GM18873 (cell line): ENCODE data around the gene SLC14A1.
"Not testable (repeated sequence)": the region's sequence is repeated elsewhere in the genome, so short reads cannot be mapped to it uniquely, and the experiment has no call there.

Experiments
- ATAC-seq: cut with Tn5 transposase; IDR thresholded peaks from one replicate; pipeline ENCODE4 v1.9.1; 2021; ENCODE audit warnings: mild to moderate bottlenecking, moderate library complexity, moderate number of reproducible peaks; ENCODE audit not compliant: unreplicated experiment, low FRiP score

SLC14A1 gene

DNA sequence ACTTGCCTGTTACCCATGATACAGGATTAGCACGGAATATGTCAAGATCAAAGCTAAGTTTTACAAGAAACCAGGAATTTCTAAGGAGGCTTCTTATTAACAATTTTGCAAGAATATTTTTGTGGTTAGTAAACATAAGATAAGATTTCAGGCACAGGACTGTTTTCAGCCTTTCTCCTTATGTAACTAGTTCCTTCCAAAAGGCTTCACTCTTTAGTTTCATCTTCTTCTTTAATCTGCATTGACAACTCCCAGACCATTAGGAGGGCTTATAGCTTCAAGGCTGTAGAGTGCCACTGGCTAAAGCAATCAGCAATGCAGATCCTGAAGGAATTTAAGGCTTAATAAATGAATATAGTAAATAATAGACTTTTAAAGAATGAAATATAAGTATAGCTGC, 29.3 kb downstream of the SLC14A1 start:
- ATAC-seq = no peak

DNA sequence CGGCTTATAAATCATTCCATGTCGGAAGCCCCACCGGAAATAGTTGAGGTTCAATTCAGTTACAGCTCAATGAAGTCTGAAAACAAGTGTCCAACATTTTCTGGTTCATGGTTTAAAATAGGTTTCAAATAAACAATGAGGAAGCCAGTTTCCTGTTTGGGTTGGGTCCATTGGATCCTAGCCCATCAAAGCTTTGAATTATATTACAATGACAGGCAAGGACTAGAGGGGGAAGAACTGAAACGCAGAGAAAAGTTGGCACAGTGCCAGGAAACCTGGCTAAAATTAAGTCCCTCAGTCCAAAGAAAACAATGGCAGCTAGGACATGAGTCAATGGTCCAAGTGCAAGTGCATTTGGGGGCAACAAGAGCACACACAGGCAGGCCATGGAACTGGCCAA, 32.0 kb downstream of the SLC14A1 start:
- no peak for ATAC-seq

DNA sequence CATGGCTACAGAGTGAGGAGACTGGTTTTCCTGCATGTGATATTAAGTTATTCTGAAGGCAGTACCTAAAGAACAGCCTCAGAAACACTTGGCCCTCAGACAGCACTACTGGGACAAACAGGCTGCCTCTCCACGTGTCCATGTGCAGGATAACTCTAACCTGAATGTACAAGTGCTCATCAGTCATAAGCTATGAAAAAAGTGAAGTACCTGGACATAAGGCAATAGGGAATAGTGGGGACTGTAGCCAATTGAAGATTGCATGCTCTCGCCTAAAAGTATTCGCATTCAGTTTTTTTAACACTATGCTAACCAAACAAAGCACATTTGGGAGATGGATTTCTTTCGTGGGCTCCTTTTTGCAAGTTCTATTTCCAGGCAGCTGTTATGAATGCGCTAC, 33.0 kb downstream of the SLC14A1 start:
- no peak for ATAC-seq

DNA sequence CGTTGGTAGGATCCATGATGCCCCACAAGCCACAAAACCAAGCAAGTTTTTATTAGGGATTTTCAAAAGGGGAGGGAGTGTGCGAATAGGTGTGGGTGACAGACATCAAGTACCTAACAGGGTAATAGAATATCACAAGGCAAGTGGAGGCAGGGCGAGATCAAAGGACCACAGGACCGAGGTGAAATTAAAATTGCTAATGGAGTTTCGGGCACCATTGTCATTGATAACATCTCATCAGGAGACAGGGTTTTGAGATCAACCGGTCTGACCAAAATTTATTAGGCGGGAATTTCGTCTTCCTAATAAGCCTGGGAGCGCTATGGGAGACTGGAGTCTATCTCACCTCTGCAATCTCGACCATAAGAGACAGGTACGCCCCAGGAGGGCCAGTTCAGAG, 33.7 kb downstream of the SLC14A1 start:
- not testable (repeated sequence) for ATAC-seq

DNA sequence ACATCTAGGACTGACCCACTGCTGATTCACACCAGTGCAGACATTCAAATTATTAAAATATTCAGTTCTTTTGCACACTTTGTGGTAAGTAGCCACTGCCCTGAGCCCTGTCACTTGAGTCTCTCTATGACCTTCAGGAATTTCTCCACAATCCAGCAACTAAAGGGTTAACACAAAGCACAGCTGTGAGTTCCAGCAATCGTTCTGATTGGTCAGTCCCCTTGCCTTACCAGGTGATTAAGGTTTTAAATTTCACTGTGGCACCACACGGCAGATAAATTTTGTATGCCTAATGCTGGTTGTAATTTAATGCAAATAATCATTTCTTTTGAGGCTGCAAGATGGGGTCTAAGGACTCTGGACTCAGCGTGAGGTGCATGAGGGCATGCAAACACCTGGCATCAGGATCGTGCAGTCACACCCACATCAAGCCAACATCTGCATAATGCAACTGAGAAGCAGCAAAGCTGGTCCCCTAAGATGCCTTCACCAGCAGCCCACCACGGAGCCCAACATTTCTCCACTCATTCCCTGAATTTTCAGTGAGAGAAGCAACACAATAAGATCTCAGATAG, 36.6 kb downstream of the SLC14A1 start:
- ATAC-seq = no peak

DNA sequence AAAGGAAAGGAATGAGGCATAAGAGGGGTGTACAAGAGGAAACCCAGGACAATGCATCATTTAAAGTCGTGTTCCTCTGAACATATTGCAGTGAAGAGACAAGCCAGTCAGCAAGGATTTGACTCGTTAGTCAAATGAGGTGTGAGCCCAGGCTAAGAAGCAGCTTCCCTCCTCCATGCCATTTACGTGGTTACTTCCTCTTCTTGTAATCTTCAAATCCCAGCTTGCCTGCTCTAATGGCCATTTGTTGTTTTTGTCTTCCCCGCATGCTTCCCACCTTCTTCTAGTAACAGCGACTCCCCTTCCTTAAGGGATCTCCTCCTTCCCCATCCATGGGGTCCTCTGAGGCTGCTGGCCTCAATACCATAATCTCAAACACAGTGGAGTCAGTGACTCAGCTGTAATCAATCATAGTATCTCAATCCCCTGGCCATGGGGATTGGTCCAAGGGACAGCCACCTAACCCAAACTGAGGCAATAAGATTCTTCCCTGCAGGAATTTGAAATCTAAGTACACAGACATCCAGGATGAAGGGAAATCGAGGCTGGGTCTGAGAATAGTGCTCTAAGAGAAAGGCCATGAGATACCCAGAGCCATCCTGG, 37.6 kb downstream of the SLC14A1 start:
- no peak for ATAC-seq

DNA sequence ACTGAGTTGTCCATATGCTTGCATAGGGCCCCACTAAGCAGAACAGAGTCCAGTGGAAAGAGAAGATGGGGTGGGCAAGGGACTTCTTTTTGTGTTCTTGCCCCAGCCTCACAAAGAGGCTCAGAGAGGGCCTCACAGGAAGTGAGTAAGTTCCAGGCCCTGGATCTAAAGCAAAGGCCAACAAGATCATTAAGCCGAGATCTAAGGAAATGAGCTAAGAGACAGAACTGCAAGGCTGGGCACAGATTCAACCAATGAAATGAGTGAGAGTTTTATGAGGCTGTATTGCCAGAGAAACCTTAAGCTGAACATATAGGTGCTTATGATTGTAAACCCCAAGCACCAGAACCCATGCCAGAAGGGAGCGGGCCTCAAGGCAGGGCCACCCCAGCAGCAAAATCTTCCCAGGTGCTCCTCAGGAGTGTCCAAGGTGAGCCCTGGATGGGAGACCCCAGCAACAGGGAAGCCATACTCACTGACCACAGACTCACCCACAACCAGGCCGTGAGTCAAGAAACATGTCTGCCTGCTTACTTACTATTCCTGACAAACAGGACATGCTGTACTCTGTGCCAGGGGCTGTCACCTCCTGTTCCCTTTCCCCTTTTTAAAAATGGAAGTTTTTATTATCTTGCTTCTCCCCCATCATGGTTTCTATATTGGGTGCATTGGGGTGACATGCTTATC, 40.2 kb downstream of the SLC14A1 start:
- ATAC-seq = no peak

DNA sequence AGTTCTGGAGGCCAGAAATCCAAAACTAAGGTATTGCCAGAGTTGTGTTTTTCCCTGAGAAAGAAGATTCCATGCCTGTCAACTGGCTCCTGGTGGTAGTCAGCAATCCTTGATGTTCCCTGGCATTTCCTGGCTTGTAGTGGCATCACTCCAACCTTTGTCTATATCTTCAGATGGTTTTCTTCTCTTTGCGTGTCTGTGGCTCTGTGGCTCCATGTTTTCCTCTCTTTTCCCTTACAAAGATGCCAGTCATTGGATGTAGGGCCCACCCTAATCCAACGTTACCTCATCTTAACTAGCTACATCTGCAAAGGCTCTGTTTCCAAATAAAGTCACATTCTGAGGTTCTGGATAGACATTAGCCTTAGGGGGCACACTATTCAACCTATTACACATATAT, 41.8 kb downstream of the SLC14A1 start:
- no peak for ATAC-seq

DNA sequence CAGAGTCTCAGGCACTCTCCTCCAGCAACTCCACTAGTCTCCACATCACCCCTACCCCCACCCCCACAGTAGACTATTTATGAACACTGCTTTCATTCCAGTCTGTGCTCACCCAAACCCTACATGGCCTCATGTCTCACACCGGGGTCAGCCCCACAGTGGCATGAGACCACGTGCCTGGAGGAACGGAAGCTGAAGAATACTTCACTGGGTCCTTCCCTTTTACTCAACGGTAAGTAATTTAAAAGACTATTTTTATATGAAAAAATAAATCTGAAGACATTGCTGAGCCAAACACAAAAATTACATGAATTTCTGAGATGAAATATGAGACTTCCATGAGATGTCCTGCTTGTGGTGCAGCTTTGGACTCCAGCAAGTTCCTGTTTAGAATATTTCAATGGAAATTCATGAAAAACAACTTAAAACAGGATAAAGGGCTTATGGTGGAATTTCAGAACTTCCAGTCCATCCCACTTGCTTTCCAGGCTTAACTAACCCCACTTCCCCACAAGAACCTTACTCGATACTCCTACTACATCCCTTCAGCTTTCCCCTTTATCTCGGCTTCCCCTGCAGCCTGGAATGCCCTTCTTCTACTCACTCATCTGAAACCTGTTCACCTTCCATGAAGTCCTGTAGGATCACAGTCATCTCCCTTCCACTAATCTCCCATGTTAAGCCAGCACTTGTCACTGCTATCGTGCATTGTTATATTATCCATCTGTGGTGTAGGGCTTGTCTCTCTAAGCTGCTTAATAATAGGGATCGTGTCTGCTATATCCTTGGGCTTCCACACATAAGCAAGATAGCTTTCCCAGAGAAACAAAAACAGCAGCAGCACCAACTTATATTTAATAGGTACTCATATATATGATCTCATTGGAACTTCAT, 47.9 kb downstream of the SLC14A1 start:
- ATAC-seq = no peak

DNA sequence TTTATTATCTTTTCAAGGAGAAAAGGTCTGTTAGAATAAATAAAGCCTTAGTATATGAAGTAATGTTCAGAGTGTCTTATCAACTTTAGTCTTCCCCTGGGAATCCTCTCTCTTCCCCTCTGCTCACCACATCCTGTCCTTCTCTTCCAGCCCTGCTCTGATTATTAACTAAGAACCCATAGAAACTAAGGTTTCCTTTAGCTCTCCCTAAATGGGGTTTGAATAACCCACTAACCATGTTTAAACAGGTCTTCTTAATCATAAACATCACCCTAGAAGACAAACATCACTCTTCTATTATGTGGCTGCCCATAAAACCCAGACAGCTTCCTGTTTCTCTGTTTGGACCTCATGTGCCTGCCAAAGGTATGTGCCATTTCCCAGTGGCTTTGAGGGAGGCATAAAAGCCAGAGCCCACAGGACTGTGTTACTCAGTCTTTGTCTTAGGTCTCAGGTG, 50.1 kb downstream of the SLC14A1 start:
- ATAC-seq = peak; percentile 60

DNA sequence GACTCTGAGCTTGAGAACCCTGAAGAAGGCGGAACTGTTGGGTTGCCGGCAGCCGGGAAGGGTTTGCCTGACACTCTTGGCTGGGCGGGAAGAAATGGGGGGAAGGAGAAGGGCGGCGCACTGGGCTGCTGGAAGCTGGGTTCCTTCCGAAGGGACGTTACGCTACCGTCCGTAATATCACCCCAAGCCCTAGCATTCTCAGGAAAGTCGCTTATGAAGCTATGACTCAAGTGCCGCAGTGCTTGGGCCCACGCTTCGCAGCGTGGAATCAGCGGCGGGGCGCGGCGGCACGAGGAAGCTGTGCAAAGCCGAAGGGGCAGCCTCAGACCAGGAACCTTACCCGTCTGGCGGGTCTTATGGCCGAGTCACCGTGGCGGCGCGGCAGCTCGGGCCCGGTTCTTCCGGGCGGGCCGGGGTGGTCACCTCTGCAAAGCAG, 51.3 kb downstream of the SLC14A1 start:
- ATAC-seq = peak; percentile 45

DNA sequence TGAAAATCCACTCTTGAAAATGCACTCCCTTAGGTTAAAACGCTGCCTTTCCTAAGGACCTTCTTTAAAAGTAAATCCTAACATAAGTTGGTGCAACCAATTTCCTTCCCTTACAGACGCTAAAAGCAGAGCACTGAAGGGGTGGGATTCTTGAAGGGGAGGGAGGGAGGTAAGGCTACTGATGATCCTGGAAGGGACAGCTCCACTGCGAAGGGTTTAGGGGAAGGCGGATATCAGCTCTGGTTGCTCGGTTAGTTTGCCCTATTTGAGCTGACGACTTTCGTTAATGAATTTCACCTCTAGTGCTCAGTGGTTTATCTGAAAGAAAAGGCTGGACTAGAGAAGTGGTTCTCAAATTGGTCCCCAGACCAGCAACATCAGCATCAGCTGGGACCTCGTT, 51.8 kb downstream of the SLC14A1 start:
- ATAC-seq = no peak

DNA sequence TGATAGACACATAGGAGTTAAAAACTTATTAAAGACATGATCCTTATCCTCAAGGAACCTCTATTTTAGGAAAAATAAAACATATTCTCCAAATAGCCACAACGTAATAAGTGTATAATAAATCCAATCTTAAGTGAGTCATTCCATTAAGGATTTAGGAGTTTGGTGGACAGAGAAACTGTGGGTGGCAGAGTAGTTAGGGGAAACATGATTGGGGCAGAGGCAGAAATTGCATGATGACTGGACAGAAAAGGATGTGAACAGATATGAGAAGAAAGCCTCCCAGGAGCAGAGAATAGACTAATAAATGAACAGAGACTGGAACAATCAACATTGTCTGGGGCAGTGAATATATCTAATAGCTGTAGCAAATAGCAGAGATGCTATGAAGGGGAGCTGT, 53.4 kb downstream of the SLC14A1 start:
- ATAC-seq = no peak

DNA sequence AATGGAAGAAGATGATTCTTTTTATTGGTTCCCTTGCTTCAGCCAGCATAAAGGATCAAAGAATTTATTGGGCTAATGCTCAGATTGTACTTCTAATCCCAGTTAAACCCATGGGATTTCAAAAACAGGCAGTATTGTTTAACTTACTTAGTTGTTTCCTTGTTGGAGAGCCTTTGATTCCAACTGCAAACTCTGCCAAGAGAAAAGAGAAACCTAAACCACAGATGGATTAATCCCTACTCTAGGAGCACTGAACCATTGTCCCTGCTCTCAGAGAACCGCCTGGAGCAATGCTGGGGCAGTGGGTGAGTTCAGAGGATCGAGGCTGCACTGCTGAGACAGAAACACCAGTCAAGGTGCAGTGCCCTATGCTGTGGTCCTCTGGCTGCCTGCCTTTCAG, 56.6 kb downstream of the SLC14A1 start:
- ATAC-seq = no peak

DNA sequence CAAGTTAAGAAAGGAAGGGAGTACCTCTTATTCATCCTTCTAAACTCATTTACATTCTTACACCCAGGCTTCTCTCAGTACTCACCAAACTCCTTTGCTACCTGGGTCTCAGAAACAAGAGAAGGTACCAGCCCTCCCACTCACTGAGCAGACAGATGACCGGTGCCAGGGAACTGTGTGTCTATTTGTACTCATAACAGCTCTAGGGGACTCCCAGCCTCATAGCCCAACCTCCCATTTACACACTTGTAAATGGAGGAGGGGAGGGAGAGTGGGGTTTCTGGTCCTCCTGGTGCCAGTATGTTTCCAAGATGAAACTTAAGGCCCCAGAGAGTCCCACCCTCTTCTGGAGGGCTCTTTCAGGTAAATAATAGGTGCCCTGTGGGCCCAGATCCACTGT, 58.7 kb downstream of the SLC14A1 start:
- ATAC-seq = no peak

DNA sequence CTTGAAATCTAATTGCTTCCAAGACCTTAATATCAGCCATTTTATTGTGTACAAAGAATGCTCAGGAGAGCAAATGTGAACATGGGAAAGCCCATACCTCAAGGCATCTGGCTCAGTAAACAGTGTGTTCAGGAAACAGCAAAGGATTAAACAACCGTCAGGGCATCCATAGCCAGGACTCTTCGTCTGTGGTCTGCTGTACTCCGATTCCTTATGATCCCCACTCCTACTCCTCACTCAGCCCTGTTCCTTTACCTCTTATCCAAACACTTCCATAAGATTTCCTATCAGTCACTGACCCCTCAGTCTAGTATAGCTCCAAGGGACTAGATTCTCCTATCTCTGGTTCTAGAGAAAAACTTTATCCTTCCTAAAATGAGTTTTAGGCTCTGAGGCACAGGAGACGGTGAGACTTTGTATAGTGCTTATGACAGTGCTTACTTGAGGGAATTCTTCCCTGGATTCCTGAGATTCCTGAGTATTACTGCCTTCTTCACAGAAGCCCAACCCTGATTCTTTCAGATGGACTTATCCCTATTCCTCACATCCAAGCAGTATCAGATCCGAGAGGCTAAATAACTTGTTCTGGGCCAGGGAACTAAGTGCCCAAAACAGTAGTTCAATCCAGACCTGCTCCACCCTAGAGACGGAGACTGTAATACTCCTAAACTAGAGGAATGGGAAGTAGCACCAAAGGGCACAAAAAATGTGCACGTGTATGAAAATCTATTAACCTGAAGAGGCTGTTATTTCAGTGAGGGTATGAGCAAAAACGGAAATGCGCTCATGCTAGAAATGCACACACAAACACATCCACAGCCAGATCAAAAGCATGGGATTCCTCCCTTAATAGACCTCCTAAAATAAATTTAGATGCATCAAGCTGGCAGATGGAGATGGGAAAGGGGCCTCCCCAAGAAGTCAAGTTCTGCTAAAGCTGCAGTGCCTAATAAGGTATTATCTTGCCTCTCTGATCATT, 59.4 kb downstream of the SLC14A1 start:
- no peak for ATAC-seq

DNA sequence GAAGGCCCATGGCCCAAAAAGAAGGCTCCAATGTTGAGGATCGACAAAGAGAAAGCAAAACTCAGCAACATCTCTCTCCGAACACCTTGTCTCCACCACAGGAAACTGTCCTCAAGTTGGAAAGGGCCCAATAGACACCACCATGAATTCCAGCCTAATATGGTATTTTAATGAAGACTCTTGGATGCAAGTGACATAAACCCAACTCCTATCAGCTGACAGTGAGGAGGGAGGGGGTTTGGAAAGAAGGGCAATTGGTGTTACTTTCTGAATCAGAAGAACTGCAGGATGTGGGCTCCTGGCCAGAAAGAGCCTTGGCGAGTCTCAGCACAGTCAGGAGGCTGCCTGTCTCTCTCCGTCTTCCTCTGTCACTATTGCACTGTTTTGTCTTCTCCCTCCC, 61.2 kb downstream of the SLC14A1 start:
- ATAC-seq = no peak

DNA sequence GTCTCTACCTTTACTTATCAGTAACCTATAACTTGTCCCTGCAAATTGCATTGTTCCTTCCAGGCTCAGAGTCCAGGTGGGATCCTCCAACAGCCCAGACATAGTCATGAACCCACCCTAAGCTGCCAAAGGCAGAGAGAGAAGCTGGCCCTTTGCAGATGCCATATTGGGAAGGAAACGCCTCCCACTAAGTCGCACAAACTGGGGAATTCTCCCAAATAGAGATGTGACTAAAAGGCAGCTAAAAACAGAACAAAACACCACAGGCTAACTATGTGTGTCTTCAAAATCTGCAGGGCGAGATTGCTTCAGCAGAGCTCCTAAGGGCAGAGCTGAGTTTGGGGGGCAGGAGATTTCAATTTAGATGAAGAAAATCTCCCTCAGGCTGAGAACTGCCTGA, 63.0 kb downstream of the SLC14A1 start:
- ATAC-seq = no peak

DNA sequence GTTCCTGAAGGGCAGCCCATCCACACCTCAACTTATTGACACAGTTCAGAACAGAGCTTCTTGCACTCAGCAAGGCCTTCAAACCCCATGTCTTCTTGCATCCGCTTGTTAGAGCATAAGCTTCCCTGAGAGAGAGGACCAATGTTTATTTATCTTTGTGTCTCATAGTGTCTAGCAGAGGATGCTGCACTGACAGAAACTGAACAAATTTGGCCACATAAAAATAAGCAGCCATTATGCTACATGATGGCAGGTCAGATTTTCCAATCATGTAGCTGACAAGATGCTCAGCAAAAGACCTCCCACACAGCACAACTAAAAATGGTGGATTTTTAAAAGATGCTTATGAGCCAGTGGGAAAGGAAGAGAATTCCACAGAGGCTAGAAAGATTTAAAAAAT, 63.4 kb downstream of the SLC14A1 start:
- no peak for ATAC-seq

DNA sequence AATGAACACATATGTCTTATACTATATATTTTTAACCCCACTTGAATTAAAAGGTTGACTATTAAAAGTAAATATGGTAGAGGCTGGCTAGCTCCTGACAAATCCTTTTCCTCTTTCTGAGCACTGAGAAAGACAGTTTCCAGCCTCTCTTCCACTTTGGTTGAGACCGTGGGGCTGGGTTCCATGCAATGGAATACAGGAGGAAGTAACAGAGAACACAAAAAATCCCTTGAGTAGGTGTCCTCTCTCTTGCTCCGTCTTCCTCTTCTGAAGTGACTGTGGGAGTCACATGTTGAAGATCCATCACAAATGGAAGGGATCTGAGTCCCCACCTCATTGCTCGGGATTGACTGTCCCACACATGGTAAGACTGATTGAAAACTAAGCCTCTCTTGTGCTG, 64.9 kb downstream of the SLC14A1 start:
- no peak for ATAC-seq
